T-cell (primary cell): Measurements from ENCODE around the gene PNMA8C. TPM values are rescaled to one million over a fixed set of nuclear protein-coding genes. Genes with fewer than 3 reads are reported as not detected.

Experiments
- ATAC-seq, 4 experiments: fragments of 200-7000 bp in 3 of 4; fragments of 150-1000 bp in 1 of 4; cut with Tn5 transposase; replicated peaks in 1 of 4; 1 replicate in 3 of 4; 2 replicates in 1 of 4; pipeline ENCODE4 v1.10.0; 2021; ENCODE audit warnings: moderate library complexity in 3 of 4, mild to moderate bottlenecking in 2 of 4, moderate number of reproducible peaks in 1 of 4
- CTCF ChIA-PET, 2 donors: fragments of 300-600 bp; sonication (Branson Sonifier 250); formaldehyde crosslinking; loops; one replicate each; lab custom pipeline; 2022; ENCODE audit warnings: antibody characterized with exemption in 2 of 2; lab: Charles Lee
- POLR2A ChIA-PET, 2 donors: fragments of 300-600 bp; sonication (Branson Sonifier 250); formaldehyde crosslinking; loops; one replicate each; lab custom pipeline; 2022; ENCODE audit warnings: antibody characterized with exemption in 2 of 2; lab: Charles Lee
- DNase-seq, 35 experiments: peaks; one replicate each; pipeline versions ENCODE4 v3.0.0 to v3.0.0-alpha.2; 2013 to 2023
- H3K27ac ChIP-seq: one replicate; pipeline ENCODE4 v1.5.1; 2013; ENCODE audit warnings: low read length
- H3K27me3 ChIP-seq, 2 experiments: replicated peaks in 1 of 2; 1 replicate in 1 of 2; 2 replicates in 1 of 2; pipeline versions ENCODE4 v1.6.1 to v1.7.0; 2013; ENCODE audit warnings: low read length in 1 of 2, mixed read lengths in 1 of 2; ENCODE audit not compliant: control insufficient read depth in 2 of 2, insufficient read depth in 2 of 2; ENCODE audit errors: extremely low read depth in 1 of 2
- H3K36me3 ChIP-seq, 2 donors: 1 replicate in 1 of 2; 2 replicates in 1 of 2; pipeline versions ENCODE4 v1.6.1 to v1.7.0; 2013; ENCODE audit warnings: low read length in 1 of 2; ENCODE audit not compliant: control insufficient read depth in 2 of 2, insufficient read depth in 1 of 2; ENCODE audit errors: extremely low read depth in 1 of 2
- H3K4me1 ChIP-seq, 2 experiments: 1 replicate in 1 of 2; 2 replicates in 1 of 2; pipeline versions ENCODE4 v1.6.1 to v1.7.0; 2013; ENCODE audit warnings: low read length in 2 of 2, mixed read lengths in 1 of 2; ENCODE audit not compliant: insufficient read depth in 2 of 2, control insufficient read depth in 1 of 2; ENCODE audit errors: extremely low read depth in 1 of 2
- H3K4me3 ChIP-seq, 2 donors: 1 replicate in 1 of 2; 2 replicates in 1 of 2; pipeline versions ENCODE4 v1.5.1 to v1.7.0; 2013; ENCODE audit warnings: mild to moderate bottlenecking in 2 of 2, low read length in 1 of 2, moderate library complexity in 1 of 2; ENCODE audit not compliant: control insufficient read depth in 1 of 2; ENCODE audit errors: extremely low read depth in 1 of 2
- H3K9me3 ChIP-seq: 2 replicates; pipeline ENCODE4 v1.7.0; 2013
- H3K27ac Mint-ChIP-seq, 2 donors: one replicate each; pipeline ENCODE4 v1.8.0; 2020 to 2021; ENCODE audit warnings: mild to moderate bottlenecking in 2 of 2, mixed read lengths in 2 of 2
- H3K27me3 Mint-ChIP-seq, 2 donors: one replicate each; pipeline ENCODE4 v1.8.0; 2021 to 2022; ENCODE audit warnings: mixed read lengths in 2 of 2
- H3K36me3 Mint-ChIP-seq: one replicate; pipeline ENCODE4 v1.8.0; 2021; ENCODE audit warnings: mixed read lengths
- H3K4me1 Mint-ChIP-seq, 3 donors: one replicate each; pipeline ENCODE4 v1.8.0; 2020 to 2022; ENCODE audit warnings: mixed read lengths in 3 of 3, mild to moderate bottlenecking in 1 of 3
- H3K4me3 Mint-ChIP-seq, 3 donors: one replicate each; pipeline ENCODE4 v1.8.0; 2020 to 2022; ENCODE audit warnings: mild to moderate bottlenecking in 3 of 3, mixed read lengths in 3 of 3, moderate library complexity in 3 of 3
- H3K9me3 Mint-ChIP-seq, 3 donors: one replicate each; pipeline ENCODE4 v1.8.0; 2020 to 2022; ENCODE audit warnings: mixed read lengths in 3 of 3
- WGBS: methylation state at CpG from one replicate; pipeline ENCODE4 v1.1.5; 2013; ENCODE audit warnings: missing lambda C conversion rate; ENCODE audit not compliant: insufficient coverage; 5-methylcytosine and 5-hydroxymethylcytosine counted together
- total RNA-seq, 35 experiments: library from RNA in 6 of 35; stranded (reverse) in 6 of 35; fragments of 120-200 nt in 1 of 35; gene quantifications; one replicate each; pipeline versions ENCODE4 v1.2.1 to v1.2.4 and lab custom pipeline; 2013 to 2026

PNMA8C gene
- total RNA-seq, 5 donors from 2014 or later (not counting 1 experiment from before 2014, with no cell fraction given): not detected

GRCh38 chr19:46411925-46412649 lies 16.6 kb downstream of the PNMA8C start:
- WGBS: 69% methylated on average over 50 of the region's 54 CpGs
- ATAC-seq (no peak), DNase-seq (no peak)
- no peaks in the 10 kb centered on the region for H3K36me3 ChIP-seq
- Mint-ChIP-seq H3K27ac (no peak overlapping the region), H3K9me3 (no peaks in the 10 kb centered on the region), H3K4me1 (peaks cover 19 to 23% (median 21%) of the 10 kb centered on the region in 3 donors), H3K27me3 (peaks cover 51 to 83% of the 10 kb centered on the region in 2 donors), H3K4me3 (no peak overlapping the region), H3K36me3 (no peaks in the 10 kb centered on the region)
- ChIA-PET POLR2A (no interaction called here), CTCF (no interaction called here)
- peaks cover 2 to 90% of the 10 kb centered on the region in 2 experiments for H3K27me3 ChIP-seq
- H3K4me3 ChIP-seq: no peak overlapping the region
- no peaks in the 10 kb centered on the region for H3K9me3 ChIP-seq
- peaks cover 0 to 24% of the 10 kb centered on the region in 2 experiments for H3K4me1 ChIP-seq
- no peak overlapping the region for H3K27ac ChIP-seq

GRCh38 chr19:46411088-46411924 lies 17.4 kb downstream of the PNMA8C start:
- H3K27me3 Mint-ChIP-seq: peaks cover 56 to 86% of the 10 kb centered on the region in 2 donors
- H3K27ac Mint-ChIP-seq: no peak overlapping the region
- 69% methylated on average over 12 of the region's 13 CpGs for WGBS
- H3K36me3 ChIP-seq: no peaks in the 10 kb centered on the region
- no peaks in the 10 kb centered on the region for H3K9me3 Mint-ChIP-seq
- no peak overlapping the region for H3K4me3 ChIP-seq
- POLR2A ChIA-PET: no interaction called here
- peaks cover 2 to 90% of the 10 kb centered on the region in 2 experiments for H3K27me3 ChIP-seq
- ATAC-seq: no peak
- no peaks in the 10 kb centered on the region for H3K9me3 ChIP-seq
- H3K4me3 Mint-ChIP-seq: no peak overlapping the region
- CTCF ChIA-PET: no interaction called here
- no peak overlapping the region for H3K27ac ChIP-seq
- peaks cover 16 to 23% (median 17%) of the 10 kb centered on the region in 3 donors for H3K4me1 Mint-ChIP-seq
- no peak for DNase-seq
- H3K4me1 ChIP-seq: peaks cover 0 to 20% of the 10 kb centered on the region in 2 experiments
- H3K36me3 Mint-ChIP-seq: no peaks in the 10 kb centered on the region

GRCh38 chr19:46410205-46411087 lies 18.3 kb downstream of the PNMA8C start:
- 77% methylated on average over 10 of the region's 13 CpGs for WGBS
- ATAC-seq: no peak
- Mint-ChIP-seq H3K9me3 (no peaks in the 10 kb centered on the region), H3K27me3 (peaks cover 53 to 87% of the 10 kb centered on the region in 2 donors), H3K36me3 (no peaks in the 10 kb centered on the region), H3K4me3 (no peak overlapping the region), H3K4me1 (peaks cover 12 to 16% (median 12%) of the 10 kb centered on the region in 3 donors), H3K27ac (no peak overlapping the region)
- Histone ChIP-seq H3K27ac (no peak overlapping the region), H3K9me3 (no peaks in the 10 kb centered on the region), H3K36me3 (no peaks in the 10 kb centered on the region), H3K27me3 (peaks cover 4 to 90% of the 10 kb centered on the region in 2 experiments), H3K4me3 (no peak overlapping the region), H3K4me1 (peaks cover 0 to 15% of the 10 kb centered on the region in 2 experiments)
- no peak for DNase-seq
- ChIA-PET POLR2A (no interaction called here), CTCF (no interaction called here)

GRCh38 chr19:46409191-46409590 lies 19.5 kb downstream of the PNMA8C start:
- ATAC-seq (no peak), DNase-seq (no peak)
- Histone ChIP-seq H3K9me3 (no peaks in the 10 kb centered on the region), H3K4me3 (no peak overlapping the region), H3K27ac (no peak overlapping the region), H3K36me3 (no peaks in the 10 kb centered on the region), H3K4me1 (peaks cover 0 to 24% of the 10 kb centered on the region in 2 experiments), H3K27me3 (peaks cover 5 to 92% of the 10 kb centered on the region in 2 experiments)
- Mint-ChIP-seq H3K9me3 (no peaks in the 10 kb centered on the region), H3K36me3 (no peaks in the 10 kb centered on the region), H3K4me1 (peaks cover 16 to 23% (median 18%) of the 10 kb centered on the region in 3 donors), H3K27ac (no peak overlapping the region), H3K4me3 (no peak overlapping the region), H3K27me3 (peaks cover 49 to 87% of the 10 kb centered on the region in 2 donors)
- CTCF ChIA-PET: no interaction called here
- POLR2A ChIA-PET: no interaction called here
- 100% methylated on average over 2 of the region's 3 CpGs for WGBS

- H3K4me1 ChIP-seq: peaks cover 0 to 29% of the 10 kb centered on the region in 2 experiments
- H3K27me3 Mint-ChIP-seq: peaks cover 50 to 87% of the 10 kb centered on the region in 2 donors
- no peak for DNase-seq
- H3K4me3 Mint-ChIP-seq: no peak overlapping the region
- POLR2A ChIA-PET: no interaction called here
- no peaks in the 10 kb centered on the region for H3K36me3 Mint-ChIP-seq
- peaks cover 5 to 92% of the 10 kb centered on the region in 2 experiments for H3K27me3 ChIP-seq
- no peak overlapping the region for H3K4me3 ChIP-seq
- peaks cover 22 to 28% (median 24%) of the 10 kb centered on the region in 3 donors for H3K4me1 Mint-ChIP-seq
- CTCF ChIA-PET: no interaction called here
- WGBS: 20% methylated on average over 9 of the region's 11 CpGs
- no peak overlapping the region for H3K27ac Mint-ChIP-seq
- no peaks in the 10 kb centered on the region for H3K9me3 Mint-ChIP-seq
- no peaks in the 10 kb centered on the region for H3K36me3 ChIP-seq
- H3K27ac ChIP-seq: no peak overlapping the region
- ATAC-seq: no peak
- H3K9me3 ChIP-seq: no peaks in the 10 kb centered on the region
Measured at GRCh38 chr19:46408664-46409039, 20.1 kb downstream of the PNMA8C start.
